ENCODE data around the gene SMG7.

- TF ChIP-seq POLR2A (IDR thresholded peaks at IDR 0.05) (no peak), CTCF (IDR thresholded peaks at IDR 0.05) (no peak)
Measured at GRCh38 chr1:183454377-183454776, 17.9 kb upstream of the SMG7 start.

Data from adrenal gland (tissue), 5 donors.